Neural progenitor cell (in vitro differentiated cells): ENCODE data around the gene RHBDL1. TPM values are rescaled to one million over a fixed set of nuclear protein-coding genes. Genes with fewer than 3 reads are reported as not detected.

Source experiments
- DNase-seq: peaks from one replicate; pipeline ENCODE4 v3.0.0-alpha.2; 2016; ENCODE audit warnings: low spot score
- H2AFZ ChIP-seq: fragments of 200-600 bp; sonication (generic); replicated peaks from 2 replicates; pipeline ENCODE4 v1.6.1; 2016; ENCODE audit warnings: antibody characterized with exemption
- H3F3A ChIP-seq: fragments of 200-600 bp; sonication (generic); 2 replicates; pipeline ENCODE4 v1.6.1; 2016; ENCODE audit warnings: antibody characterized with exemption, low read depth
- H3K27ac ChIP-seq: fragments of 200-600 bp; sonication (generic); 2 replicates; pipeline ENCODE4 v1.5.1; 2016; ENCODE audit warnings: mild to moderate bottlenecking
- H3K27me3 ChIP-seq: fragments of 200-600 bp; sonication (generic); 2 replicates; pipeline ENCODE4 v1.6.1; 2016; ENCODE audit warnings: mild to moderate bottlenecking, moderate library complexity
- H3K36me3 ChIP-seq: fragments of 200-600 bp; sonication (generic); 2 replicates; pipeline ENCODE4 v1.5.1; 2016
- H3K4me1 ChIP-seq: fragments of 200-600 bp; sonication (generic); 2 replicates; pipeline ENCODE4 v1.6.1; 2016; ENCODE audit warnings: mixed run types
- H3K4me2 ChIP-seq: fragments of 200-600 bp; sonication (generic); 2 replicates; pipeline ENCODE4 v1.6.1; 2016
- H3K4me3 ChIP-seq: fragments of 200-600 bp; sonication (generic); 2 replicates; pipeline ENCODE4 v1.5.1; 2016
- H3K79me2 ChIP-seq: fragments of 200-600 bp; sonication (generic); 2 replicates; pipeline ENCODE4 v1.6.1; 2016; ENCODE audit warnings: low read depth
- H3K9ac ChIP-seq: fragments of 200-600 bp; sonication (generic); 2 replicates; pipeline ENCODE4 v1.6.1; 2016
- H3K9me3 ChIP-seq: fragments of 200-600 bp; sonication (generic); 2 replicates; pipeline ENCODE4 v1.5.1; 2016; ENCODE audit warnings: low read depth
- H4K20me1 ChIP-seq: fragments of 200-600 bp; sonication (generic); 2 replicates; pipeline ENCODE4 v1.6.1; 2016; ENCODE audit warnings: low read depth
- H3K27ac Mint-ChIP-seq: 3 replicates; pipeline ENCODE4 v1.8.0; 2021; ENCODE audit warnings: mixed read lengths
- H3K27me3 Mint-ChIP-seq: 2 replicates; pipeline ENCODE4 v1.8.0; 2022; ENCODE audit warnings: low read depth, mild to moderate bottlenecking, inconsistent platforms, moderate library complexity, mixed read lengths; ENCODE audit not compliant: insufficient read depth
- H3K36me3 Mint-ChIP-seq: 3 replicates; pipeline ENCODE4 v1.8.0; 2021; ENCODE audit warnings: mixed read lengths
- H3K4me1 Mint-ChIP-seq: 3 replicates; pipeline ENCODE4 v1.8.0; 2021; ENCODE audit warnings: mixed read lengths
- H3K4me3 Mint-ChIP-seq: 3 replicates; pipeline ENCODE4 v1.8.0; 2021; ENCODE audit warnings: mild to moderate bottlenecking, moderate library complexity, mixed read lengths
- H3K9me3 Mint-ChIP-seq: 3 replicates; pipeline ENCODE4 v1.8.0; 2020; ENCODE audit warnings: mixed read lengths
- CTCF ChIP-seq: fragments of 200-600 bp; sonication (generic); IDR thresholded peaks from 2 replicates; pipeline ENCODE4 v1.5.1; 2017; ENCODE audit warnings: antibody characterized with exemption, mild to moderate bottlenecking
- EZH2 ChIP-seq: fragments of 200-600 bp; sonication (generic); IDR thresholded peaks from 2 replicates; pipeline ENCODE4 v1.6.1; 2017; ENCODE audit warnings: antibody characterized with exemption, mild to moderate bottlenecking, moderate library complexity
- EZH2phosphoT487 ChIP-seq: fragments of 200-600 bp; sonication (generic); IDR thresholded peaks from 2 replicates; pipeline ENCODE4 v1.6.1; 2017; ENCODE audit warnings: antibody characterized with exemption
- total RNA-seq: library from RNA; depleted of rRNA; stranded (reverse); fragments of >200 nt; gene quantifications from 2 replicates; pipeline ENCODE4 v1.2.3, GENCODE V29; 2015; ENCODE audit warnings: low replicate concordance

The RHBDL1 gene
- total RNA-seq, 1 donor from 2014 or later = 0.28 TPM

- H2AFZ ChIP-seq = no peak overlapping the region
- peaks cover 37% of the 10 kb centered on the region for H4K20me1 ChIP-seq
- H3K36me3 ChIP-seq = no peaks in the 10 kb centered on the region
- no peak overlapping the region for H3K27ac ChIP-seq
- H3K9ac ChIP-seq = no peak overlapping the region
- Mint-ChIP-seq H3K4me1 (peaks cover 26% of the 10 kb centered on the region), H3K27ac (no peak overlapping the region), H3K4me3 (peak overlapping the region; percentile 74), H3K9me3 (peaks cover 3% of the 10 kb centered on the region), H3K36me3 (peaks cover 3% of the 10 kb centered on the region), H3K27me3 (peaks cover 11% of the 10 kb centered on the region)
- no peak for DNase-seq
- H3K27me3 ChIP-seq = no peaks in the 10 kb centered on the region
- H3K4me1 ChIP-seq = peaks cover 34% of the 10 kb centered on the region
- H3K4me3 ChIP-seq = no peak overlapping the region
- no peak overlapping the region for H3K4me2 ChIP-seq
- H3K9me3 ChIP-seq = no peaks in the 10 kb centered on the region
- TF ChIP-seq EZH2phosphoT487 (no peak), EZH2 (no peak), CTCF (no peak)
- peaks cover 12% of the 10 kb centered on the region for H3K79me2 ChIP-seq
- peaks cover 31% of the 10 kb centered on the region for H3F3A ChIP-seq
These were observed 41.3 kb upstream of the RHBDL1 start for GRCh38 chr16:634051-634670.

- Histone ChIP-seq H3K27me3 (no peaks in the 10 kb centered on the region), H3K4me2 (peak overlapping the region; percentile 83), H3K27ac (no peak overlapping the region), H3K79me2 (peaks cover 12% of the 10 kb centered on the region), H3K9me3 (no peaks in the 10 kb centered on the region), H3K9ac (no peak overlapping the region), H3F3A (peaks cover 30% of the 10 kb centered on the region), H3K4me3 (peak overlapping the region; percentile 79), H3K4me1 (peaks cover 27% of the 10 kb centered on the region), H4K20me1 (peaks cover 29% of the 10 kb centered on the region), H2AFZ (no peak overlapping the region), H3K36me3 (no peaks in the 10 kb centered on the region)
- no peak for DNase-seq
- Mint-ChIP-seq H3K36me3 (peaks cover 3% of the 10 kb centered on the region), H3K4me1 (peaks cover 26% of the 10 kb centered on the region), H3K27me3 (peaks cover 13% of the 10 kb centered on the region), H3K9me3 (peaks cover 3% of the 10 kb centered on the region), H3K27ac (no peak overlapping the region), H3K4me3 (peak overlapping the region; percentile 74)
- TF ChIP-seq CTCF = no peak
These were observed 40.5 kb upstream of the RHBDL1 start for GRCh38 chr16:634996-635395.

GRCh38 chr16:635573-636205, 39.8 kb upstream of the RHBDL1 start:
- H3K4me2 ChIP-seq = peak overlapping the region; percentile 83
- Mint-ChIP-seq H3K27me3 (peaks cover 13% of the 10 kb centered on the region), H3K36me3 (peaks cover 3% of the 10 kb centered on the region), H3K9me3 (peaks cover 3% of the 10 kb centered on the region), H3K4me3 (peak overlapping the region; percentile 95), H3K4me1 (peaks cover 26% of the 10 kb centered on the region), H3K27ac (no peak overlapping the region)
- H3K27ac ChIP-seq = no peak overlapping the region
- no peaks in the 10 kb centered on the region for H3K9me3 ChIP-seq
- H3K36me3 ChIP-seq = no peaks in the 10 kb centered on the region
- no peak overlapping the region for H2AFZ ChIP-seq
- TF ChIP-seq CTCF = no peak
- no peak for TF ChIP-seq EZH2phosphoT487
- no peak for TF ChIP-seq EZH2
- H4K20me1 ChIP-seq = peaks cover 23% of the 10 kb centered on the region
- peaks cover 12% of the 10 kb centered on the region for H3K79me2 ChIP-seq
- H3K27me3 ChIP-seq = no peaks in the 10 kb centered on the region
- H3K4me3 ChIP-seq = peak overlapping the region; percentile 79
- H3K9ac ChIP-seq = peak overlapping the region; percentile 24
- H3K4me1 ChIP-seq = peaks cover 22% of the 10 kb centered on the region
- peaks cover 28% of the 10 kb centered on the region for H3F3A ChIP-seq
- no peak for DNase-seq
